GM12873 (cell line): Measurements from ENCODE around the gene SLC38A5.

Experiments
- TF ChIP-seq, protein P1 (sequence below): IDR thresholded peaks from 2 replicates; pipeline ENCODE4 v1.5.1; 2012; ENCODE audit warnings: low read depth, mild to moderate bottlenecking, moderate library complexity, low read length, control low read depth; ENCODE audit not compliant: insufficient read depth; ENCODE audit errors: missing control alignments

Gene SLC38A5

DNA sequence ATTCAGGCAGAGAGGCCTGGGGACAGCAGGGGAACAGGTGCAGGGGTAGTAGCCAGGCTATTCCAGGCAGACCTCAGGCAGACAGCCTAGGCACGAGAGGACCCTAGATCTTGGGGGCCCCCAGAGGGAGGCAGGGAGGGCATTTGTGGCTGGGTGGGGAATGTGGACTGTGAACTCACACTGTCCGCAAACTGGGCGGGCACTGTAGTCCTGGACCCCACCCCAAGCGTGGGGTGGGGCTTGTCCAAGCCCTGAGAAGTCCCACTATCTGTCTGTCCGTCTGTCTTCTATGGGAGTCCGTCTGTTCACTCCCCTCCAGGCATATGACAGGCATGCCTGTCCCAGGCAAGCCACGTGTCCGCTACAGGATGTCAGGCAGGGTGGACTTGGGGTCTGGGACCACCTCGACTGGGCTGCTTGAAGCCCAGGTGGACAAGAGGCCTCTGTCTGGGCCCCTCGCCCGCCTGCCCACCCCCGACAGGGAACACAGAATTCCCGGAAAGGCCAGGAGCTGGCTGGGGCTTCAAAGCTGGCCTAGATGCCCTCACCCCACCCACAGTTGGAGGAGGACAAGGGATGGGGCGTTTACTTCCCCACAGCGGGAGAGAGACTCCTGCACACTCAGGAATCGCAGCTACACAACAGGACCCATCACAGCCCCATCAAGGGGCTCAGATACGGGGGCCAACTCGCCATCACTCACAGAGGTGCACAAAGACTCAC lies at the start of gene SLC38A5:
TSS of gene SLC38A5 (minus strand) at position 151 of the 723 bp plus-strand sequence. CDS start 2,336 bp downstream, outside the sequence.
- TF ChIP-seq, protein P1, sequence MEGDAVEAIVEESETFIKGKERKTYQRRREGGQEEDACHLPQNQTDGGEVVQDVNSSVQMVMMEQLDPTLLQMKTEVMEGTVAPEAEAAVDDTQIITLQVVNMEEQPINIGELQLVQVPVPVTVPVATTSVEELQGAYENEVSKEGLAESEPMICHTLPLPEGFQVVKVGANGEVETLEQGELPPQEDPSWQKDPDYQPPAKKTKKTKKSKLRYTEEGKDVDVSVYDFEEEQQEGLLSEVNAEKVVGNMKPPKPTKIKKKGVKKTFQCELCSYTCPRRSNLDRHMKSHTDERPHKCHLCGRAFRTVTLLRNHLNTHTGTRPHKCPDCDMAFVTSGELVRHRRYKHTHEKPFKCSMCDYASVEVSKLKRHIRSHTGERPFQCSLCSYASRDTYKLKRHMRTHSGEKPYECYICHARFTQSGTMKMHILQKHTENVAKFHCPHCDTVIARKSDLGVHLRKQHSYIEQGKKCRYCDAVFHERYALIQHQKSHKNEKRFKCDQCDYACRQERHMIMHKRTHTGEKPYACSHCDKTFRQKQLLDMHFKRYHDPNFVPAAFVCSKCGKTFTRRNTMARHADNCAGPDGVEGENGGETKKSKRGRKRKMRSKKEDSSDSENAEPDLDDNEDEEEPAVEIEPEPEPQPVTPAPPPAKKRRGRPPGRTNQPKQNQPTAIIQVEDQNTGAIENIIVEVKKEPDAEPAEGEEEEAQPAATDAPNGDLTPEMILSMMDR = no peak

DNA sequence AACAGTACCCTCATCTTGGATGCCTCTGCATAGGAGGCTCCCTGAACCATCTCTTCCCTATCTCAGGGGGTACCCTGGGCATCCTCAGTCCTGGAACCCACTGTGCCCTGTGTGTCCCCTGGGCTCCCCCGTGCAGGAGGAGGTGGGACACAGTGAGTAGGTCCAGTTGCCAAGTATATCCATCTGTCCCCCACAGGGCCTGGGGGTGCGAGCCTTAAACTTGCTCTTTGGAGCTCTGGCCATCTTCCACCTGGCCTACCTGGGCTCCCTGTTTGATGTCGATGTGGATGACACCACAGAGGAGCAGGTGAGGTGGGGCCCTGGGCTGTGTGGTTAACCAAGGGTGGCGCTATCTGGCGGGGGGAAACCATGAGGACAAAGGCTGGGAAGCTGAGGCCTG lies 46.9 kb upstream of the SLC38A5 start:
- TF ChIP-seq, protein P1 = no peak

DNA sequence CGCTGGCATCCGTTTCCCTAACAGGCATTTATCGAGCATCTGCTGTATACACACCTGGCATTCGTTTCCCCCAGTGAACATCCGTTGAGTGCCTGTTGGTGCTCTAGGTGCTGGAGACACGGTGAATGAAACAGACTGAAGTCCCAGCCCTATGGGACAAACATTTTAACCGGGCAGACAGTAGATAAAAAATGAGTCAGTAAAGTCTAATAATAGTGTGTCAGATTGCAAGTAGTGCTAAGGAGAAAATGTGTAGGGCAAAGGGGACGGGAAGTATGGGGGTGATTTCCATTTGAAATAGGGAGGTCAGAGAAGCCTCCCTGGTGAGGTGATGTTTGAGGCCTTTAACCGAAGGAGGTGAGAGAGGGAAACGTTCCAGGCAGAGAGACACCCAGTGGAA lies 46.2 kb upstream of the SLC38A5 start:
- TF ChIP-seq, protein P1 = no peak

DNA sequence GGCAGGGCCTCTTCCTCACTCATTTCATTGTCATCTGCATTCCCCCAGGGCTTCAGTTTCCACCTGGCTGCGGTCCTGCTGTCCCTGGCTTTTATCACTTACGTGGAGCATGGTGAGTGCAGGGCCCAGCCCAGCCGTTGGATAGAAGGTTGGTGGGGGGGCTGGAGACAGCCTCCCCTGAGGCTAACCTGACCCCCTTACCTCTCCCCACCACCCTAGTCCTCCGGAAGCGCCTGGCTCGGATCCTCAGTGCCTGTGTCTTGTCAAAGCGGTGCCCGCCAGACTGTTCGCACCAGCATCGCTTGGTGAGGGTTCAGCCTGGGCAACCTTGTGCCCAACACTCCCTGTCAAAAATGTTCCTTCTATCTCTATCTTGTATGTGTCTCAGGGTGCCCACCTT lies 45.8 kb upstream of the SLC38A5 start:
- TF ChIP-seq, protein P1 = no peak

DNA sequence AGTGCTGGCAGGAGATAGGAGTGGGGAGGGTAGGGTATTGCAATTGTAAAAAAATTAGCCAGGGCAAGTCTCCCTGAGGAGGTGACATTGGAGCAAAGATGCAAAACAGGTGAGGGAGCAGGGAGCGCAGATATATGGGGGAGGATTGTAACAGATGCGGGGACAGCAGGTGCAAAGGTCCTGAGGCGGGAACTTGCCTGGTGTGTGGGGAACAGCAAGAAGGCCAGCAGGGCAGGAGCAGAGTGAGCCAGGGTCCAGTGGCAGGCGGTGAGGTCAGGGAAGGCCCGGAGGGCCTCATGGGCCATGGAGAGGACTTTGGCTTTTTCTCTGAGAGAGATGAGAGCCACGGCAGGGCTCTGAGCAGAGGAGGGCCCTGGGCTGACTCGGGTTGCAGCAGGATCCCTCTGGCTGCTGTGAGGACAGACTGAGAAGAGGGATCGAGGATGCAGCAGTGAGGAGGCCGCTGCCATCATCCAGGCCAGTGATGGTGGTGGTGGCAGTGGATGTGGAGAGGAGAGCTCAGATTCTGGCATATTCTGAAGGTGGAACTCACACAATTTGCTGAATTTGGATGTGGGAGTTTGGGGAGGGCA lies 44.9 kb upstream of the SLC38A5 start:
- TF ChIP-seq, protein P1 = no peak

DNA sequence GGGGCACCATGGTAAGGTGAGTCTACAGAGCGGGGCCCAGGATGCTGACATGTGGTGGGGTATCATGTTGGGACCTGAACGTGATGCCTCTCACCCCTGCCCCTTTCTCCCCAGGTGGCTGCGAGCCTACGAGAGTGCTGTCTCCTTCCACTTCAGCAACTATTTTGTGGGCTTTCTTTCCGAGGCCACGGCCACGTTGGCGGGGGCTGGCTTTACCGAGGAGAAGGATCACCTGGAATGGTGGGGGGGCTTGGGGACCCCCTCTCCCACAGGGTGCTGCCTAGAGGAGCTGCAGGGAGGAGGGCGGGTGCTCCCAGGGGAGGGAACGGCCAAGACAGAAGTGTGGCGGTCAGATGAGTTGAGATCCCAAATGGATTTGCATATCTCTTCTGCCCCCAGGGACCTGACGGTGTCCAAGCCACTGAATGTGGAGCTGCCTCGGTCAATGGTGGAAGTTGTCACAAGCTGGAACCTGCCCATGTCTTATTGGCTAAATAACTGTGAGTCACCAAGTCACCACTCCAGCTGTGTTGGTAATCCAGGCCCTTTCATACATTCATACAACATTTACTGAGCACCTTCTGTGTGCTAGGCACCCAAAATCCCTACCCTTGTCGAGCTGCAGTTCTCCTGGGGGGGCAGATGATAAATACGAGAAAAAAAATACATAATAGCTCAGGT lies 44.2 kb upstream of the SLC38A5 start:
- TF ChIP-seq, protein P1 = no peak

DNA sequence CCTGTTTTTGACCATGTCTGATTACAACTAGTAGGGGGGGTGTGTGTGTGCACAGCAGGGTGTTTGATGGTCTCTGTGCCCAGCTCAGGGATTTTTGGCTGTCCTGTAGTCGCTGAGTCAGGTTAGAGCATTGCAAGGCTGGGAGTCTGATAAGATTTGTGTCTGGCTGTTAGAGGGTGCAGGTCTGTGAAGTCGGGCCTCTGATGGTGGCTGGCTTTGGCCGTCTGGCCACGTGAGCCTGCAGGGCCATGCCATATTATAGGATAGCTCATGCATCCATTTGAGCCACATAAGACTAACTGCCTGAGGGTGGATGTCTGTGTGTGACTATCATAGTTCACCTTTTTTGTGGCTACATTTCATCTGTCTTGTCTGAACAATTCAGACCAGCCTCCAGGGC lies 43.6 kb upstream of the SLC38A5 start:
- TF ChIP-seq, protein P1 = no peak
